Lung (tissue), 12 donors: ENCODE data around the gene DDIT4L. TPM values are rescaled to one million over a fixed set of nuclear protein-coding genes. Genes with fewer than 3 reads are reported as not detected.
"Not testable (repeated sequence)": the region's sequence is repeated elsewhere in the genome, so short reads cannot be mapped to it uniquely, and the experiment has no call there.

Experiments
- ATAC-seq: fragments of 200-7000 bp; cut with Tn5 transposase; one replicate; pipeline ENCODE4 v1.9.1; 2020; ENCODE audit warnings: moderate number of reproducible peaks; ENCODE audit not compliant: insufficient read depth, low FRiP score
- DNase-seq, 3 donors: peaks; one replicate each; pipeline ENCODE4 v3.0.0-alpha.2; 2013 to 2017
- H3K27ac ChIP-seq, 2 donors: one replicate each; pipeline ENCODE4 v1.5.1; 2013; ENCODE audit warnings: mild to moderate bottlenecking in 2 of 2, moderate library complexity in 2 of 2, control low read depth in 1 of 2, inconsistent platforms in 1 of 2, low read depth in 1 of 2, low read length in 1 of 2
- H3K27me3 ChIP-seq, 3 donors: one replicate each; pipeline ENCODE4 v1.5.1; 2013; ENCODE audit warnings: low read length in 2 of 3; ENCODE audit not compliant: control insufficient read depth in 3 of 3, insufficient read depth in 3 of 3
- H3K36me3 ChIP-seq, 4 donors: one replicate each; pipeline ENCODE4 v1.5.1; 2013; ENCODE audit warnings: low read length in 4 of 4, mild to moderate bottlenecking in 1 of 4, moderate library complexity in 1 of 4; ENCODE audit not compliant: control insufficient read depth in 4 of 4, insufficient read depth in 4 of 4
- H3K4me1 ChIP-seq, 5 donors: one replicate each; pipeline ENCODE4 v1.5.1; 2013; ENCODE audit warnings: low read length in 5 of 5, mild to moderate bottlenecking in 2 of 5, moderate library complexity in 1 of 5; ENCODE audit not compliant: control insufficient read depth in 5 of 5, insufficient read depth in 5 of 5
- H3K4me3 ChIP-seq: one replicate; pipeline ENCODE4 v1.5.1; 2013; ENCODE audit warnings: mild to moderate bottlenecking, control low read depth, moderate library complexity
- H3K9ac ChIP-seq, 2 donors: one replicate each; pipeline ENCODE4 v1.5.1; 2013; ENCODE audit warnings: low read length in 2 of 2, control low read depth in 1 of 2; ENCODE audit not compliant: insufficient read depth in 1 of 2
- H3K9me3 ChIP-seq, 4 donors: one replicate each; pipeline ENCODE4 v1.5.1; 2013; ENCODE audit warnings: low read length in 3 of 4, mild to moderate bottlenecking in 1 of 4, moderate library complexity in 1 of 4; ENCODE audit not compliant: control insufficient read depth in 4 of 4, insufficient read depth in 3 of 4
- CTCF ChIP-seq: IDR thresholded peaks from 2 replicates; pipeline ENCODE4 v1.5.1; 2012; ENCODE audit warnings: mild to moderate bottlenecking; ENCODE audit errors: control extremely low read depth, extremely low read depth
- WGBS, 2 donors: extraction: QIAGEN DNeasy Blood & Tissue Kit; methylation state at CpG; one replicate each; pipeline ENCODE4 v1.1.7; 2013; 5-methylcytosine and 5-hydroxymethylcytosine counted together
- polyA plus RNA-seq, 2 donors: library from polyadenylated mRNA; stranded (reverse); fragments of 200-250 nt; gene quantifications; one replicate each; pipeline ENCODE4 v1.2.1, GENCODE V29; 2013
- total RNA-seq, 2 donors: library from RNA; depleted of rRNA in 1 of 2; stranded (reverse); fragments of >200 nt in 1 of 2; gene quantifications; one replicate each; pipeline ENCODE4 v1.2.1, GENCODE V29; 2014 to 2021
- donor health status: control.
- donor health status: control.
- donor health status: Bipolar disorder and iron deficiency.
- donor health status: healthy.
- donor health status: DM: yes; HTN: yes; CAD: no.

DDIT4L gene
- total and polyA plus RNA-seq, 4 donors: 0.47 to 3.0 (median 1.1) TPM

DNA sequence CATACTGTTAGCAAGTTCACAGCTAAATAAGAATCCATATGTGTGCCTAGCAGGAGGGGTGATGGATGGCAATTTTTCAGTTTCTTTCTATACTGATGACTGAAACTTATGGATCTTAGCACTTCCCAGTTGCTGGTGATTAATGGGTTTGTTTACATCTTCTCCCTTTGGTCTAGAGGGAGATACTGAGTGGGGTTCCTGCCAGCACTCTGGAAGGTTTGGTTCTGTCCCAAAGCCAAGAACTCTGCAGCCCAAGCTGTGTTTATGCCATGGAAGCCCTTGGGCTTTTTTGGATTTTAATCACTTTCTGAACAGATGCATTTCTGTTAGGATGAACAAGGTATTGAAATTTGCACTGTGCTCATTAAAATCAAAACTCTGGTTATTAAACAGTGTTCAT is 43.5 kb downstream of the DDIT4L start:
- ATAC-seq: no peak
- TF ChIP-seq CTCF: no peak
- no peak overlapping the region for H3K9ac ChIP-seq
- H3K4me1 ChIP-seq: peaks cover 0 to 6% (median 0%) of the 10 kb centered on the region in 5 donors
- H3K27me3 ChIP-seq: no peaks in the 10 kb centered on the region
- no peak overlapping the region for H3K4me3 ChIP-seq
- no peaks in the 10 kb centered on the region for H3K9me3 ChIP-seq
- peak in 1 of 3 donors; percentile 3 for DNase-seq
- H3K36me3 ChIP-seq: no peaks in the 10 kb centered on the region
- H3K27ac ChIP-seq: no peak overlapping the region

DNA sequence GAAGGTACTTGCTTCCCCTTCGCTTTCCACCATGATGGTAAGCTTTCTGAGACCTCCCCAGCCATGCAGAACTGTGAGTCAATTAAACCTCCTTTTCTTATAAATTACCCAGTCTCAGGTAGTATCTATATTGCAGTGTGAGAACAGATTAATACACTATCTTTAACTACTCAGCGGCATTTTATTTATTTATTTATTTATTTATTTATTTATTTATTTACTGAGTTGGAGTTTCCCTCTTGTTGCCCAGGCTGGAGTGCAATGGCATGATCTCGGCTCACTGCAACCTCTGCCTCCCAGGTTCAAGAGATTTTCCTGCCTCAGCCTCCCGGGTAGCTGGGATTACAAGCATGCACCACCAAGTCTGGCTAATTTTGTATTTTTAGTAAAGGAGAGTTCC is 52.9 kb downstream of the DDIT4L start:
- not testable (repeated sequence) for H3K27me3 ChIP-seq, H3K4me1 ChIP-seq, H3K4me3 ChIP-seq, H3K36me3 ChIP-seq, H3K9ac ChIP-seq, DNase-seq, ATAC-seq, H3K9me3 ChIP-seq, H3K27ac ChIP-seq
- WGBS, 2 donors: 95 to 96% methylated on average over 4 of the region's 4 CpGs

Other genes starting within 250 kb of the DDIT4L start
- gene DNAJB14, start 243.8 kb downstream of the DDIT4L start, total RNA-seq: 10 to 100 TPM; 42.5 to 90.8 TPM
- gene DNAJB14, start 243.8 kb downstream of the DDIT4L start, polyA plus RNA-seq: 10 to 100 TPM; 15.3 to 24.1 TPM
- gene H2AZ1, start 240.2 kb downstream of the DDIT4L start, total RNA-seq: 100 to 1,000 TPM; 110 to 156 TPM
- gene H2AZ1, start 240.2 kb downstream of the DDIT4L start, polyA plus RNA-seq: 100 to 1,000 TPM; 132 to 229 TPM